SK-N-SH treated with all-trans-retinoic acid at 6 μM for 48 hours (cell line): ENCODE results near the gene NME7.

Experiments
- ARNTL ChIP-seq: fragments of 450-650 bp; formaldehyde crosslinking; IDR thresholded peaks from 2 replicates; pipeline ENCODE4 v1.5.0; 2020; ENCODE audit warnings: low read depth, mild to moderate bottlenecking, moderate library complexity, borderline replicate concordance
- CREB5 ChIP-seq: fragments of 250-450 bp; sonication (Bioruptor Pico); IDR thresholded peaks from 2 replicates; pipeline ENCODE4 v1.5.1; 2020; ENCODE audit warnings: low read depth, mild to moderate bottlenecking, moderate library complexity
- RARB ChIP-seq: fragments of 250-450 bp; sonication (Bioruptor Pico); IDR thresholded peaks from 2 replicates; pipeline ENCODE4 v1.8.0; 2021; ENCODE audit warnings: mild to moderate bottlenecking, moderate library complexity
- TOX ChIP-seq: fragments of 250-450 bp; sonication (Bioruptor Pico); IDR thresholded peaks from 2 replicates; pipeline ENCODE4 v1.8.0; 2021; ENCODE audit warnings: mild to moderate bottlenecking, moderate library complexity, borderline replicate concordance
- TSHZ2 ChIP-seq: fragments of 250-450 bp; sonication (Bioruptor Pico); IDR thresholded peaks from 2 replicates; pipeline ENCODE4 v1.5.0; 2020; ENCODE audit warnings: mild to moderate bottlenecking, moderate library complexity
- TF ChIP-seq, protein P1 (sequence below): fragments of 250-450 bp; sonication (Bioruptor Pico); IDR thresholded peaks from 2 replicates; pipeline ENCODE4 v1.8.0; 2020; ENCODE audit warnings: mild to moderate bottlenecking, moderate library complexity, borderline replicate concordance

GRCh38 chr1:169295846-169296245 lies 71.8 kb downstream of the NME7 start:
- TF ChIP-seq TOX (CRISPR knock-in tag) (no peak), RARB (CRISPR knock-in tag) (no peak), TSHZ2 (no peak), ARNTL (CRISPR knock-in tag) (no peak), CREB5 (CRISPR knock-in tag) (no peak)
- TF ChIP-seq, protein P1, sequence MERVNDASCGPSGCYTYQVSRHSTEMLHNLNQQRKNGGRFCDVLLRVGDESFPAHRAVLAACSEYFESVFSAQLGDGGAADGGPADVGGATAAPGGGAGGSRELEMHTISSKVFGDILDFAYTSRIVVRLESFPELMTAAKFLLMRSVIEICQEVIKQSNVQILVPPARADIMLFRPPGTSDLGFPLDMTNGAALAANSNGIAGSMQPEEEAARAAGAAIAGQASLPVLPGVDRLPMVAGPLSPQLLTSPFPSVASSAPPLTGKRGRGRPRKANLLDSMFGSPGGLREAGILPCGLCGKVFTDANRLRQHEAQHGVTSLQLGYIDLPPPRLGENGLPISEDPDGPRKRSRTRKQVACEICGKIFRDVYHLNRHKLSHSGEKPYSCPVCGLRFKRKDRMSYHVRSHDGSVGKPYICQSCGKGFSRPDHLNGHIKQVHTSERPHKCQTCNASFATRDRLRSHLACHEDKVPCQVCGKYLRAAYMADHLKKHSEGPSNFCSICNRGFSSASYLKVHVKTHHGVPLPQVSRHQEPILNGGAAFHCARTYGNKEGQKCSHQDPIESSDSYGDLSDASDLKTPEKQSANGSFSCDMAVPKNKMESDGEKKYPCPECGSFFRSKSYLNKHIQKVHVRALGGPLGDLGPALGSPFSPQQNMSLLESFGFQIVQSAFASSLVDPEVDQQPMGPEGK (CRISPR knock-in tag): no peak
